T-helper 2 cell treated with Interferon-gamma antibody and Interleukin-4, amounts not matched to agents 5 μg/mL and 100 μg/mL, for 36 hours (primary cell): ENCODE data around the gene C6orf15.

ENCODE experiments used
- DNase-seq: peaks from one replicate; pipeline ENCODE4 v3.0.0; 2021; ENCODE audit warnings: low spot score
- H3K27ac Mint-ChIP-seq: one replicate; pipeline ENCODE4 v1.8.0; 2021; ENCODE audit warnings: mild to moderate bottlenecking, mixed read lengths
- H3K27me3 Mint-ChIP-seq: one replicate; pipeline ENCODE4 v1.8.0; 2021; ENCODE audit warnings: low read depth, mixed read lengths
- H3K36me3 Mint-ChIP-seq: one replicate; pipeline ENCODE4 v1.8.0; 2021; ENCODE audit warnings: low read depth, mixed read lengths
- H3K4me1 Mint-ChIP-seq: one replicate; pipeline ENCODE4 v1.8.0; 2021; ENCODE audit warnings: low read depth, mixed read lengths
- H3K4me3 Mint-ChIP-seq: one replicate; pipeline ENCODE4 v1.8.0; 2022; ENCODE audit warnings: mild to moderate bottlenecking, moderate library complexity, mixed read lengths
- H3K9me3 Mint-ChIP-seq: one replicate; pipeline ENCODE4 v1.8.0; 2021; ENCODE audit warnings: mixed read lengths

The C6orf15 gene

GRCh38 chr6:31112478-31112877, at the start of gene C6orf15:
C6orf15 (minus strand) TSS chr6:31112575; CDS start chr6:31112555, 20 bp downstream.
- Mint-ChIP-seq H3K4me1 (no peaks in the 10 kb centered on the region), H3K27me3 (peaks cover 11% of the 10 kb centered on the region), H3K9me3 (no peaks in the 10 kb centered on the region), H3K27ac (no peak within 1 kb of the TSS), H3K4me3 (no peak within 1 kb of the TSS), H3K36me3 (no peaks in the 10 kb centered on the region)
- no peak for DNase-seq

GRCh38 chr6:31161216-31162126, 49.1 kb upstream of the C6orf15 start:
- Mint-ChIP-seq H3K27me3 (no peaks in the 10 kb centered on the region), H3K9me3 (no peaks in the 10 kb centered on the region), H3K4me1 (peaks cover 25% of the 10 kb centered on the region), H3K36me3 (peaks cover 43% of the 10 kb centered on the region), H3K4me3 (peak overlapping the region; percentile 34), H3K27ac (no peak overlapping the region)
- no peak for DNase-seq

- Mint-ChIP-seq H3K36me3 (peaks cover 47% of the 10 kb centered on the region), H3K27ac (peak overlapping the region; percentile 79), H3K4me1 (peaks cover 28% of the 10 kb centered on the region), H3K27me3 (no peaks in the 10 kb centered on the region), H3K4me3 (peak overlapping the region; percentile 93), H3K9me3 (no peaks in the 10 kb centered on the region)
- peak; percentile 15 for DNase-seq
Observed at GRCh38 chr6:31158863-31159855, 46.8 kb upstream of the C6orf15 start.

- H3K27ac Mint-ChIP-seq, result peak within 1 kb of the TSS; percentile 79
- H3K4me1 Mint-ChIP-seq, result peaks cover 28% of the 10 kb centered on the region
- no peaks in the 10 kb centered on the region for H3K9me3 Mint-ChIP-seq
- H3K36me3 Mint-ChIP-seq, result peaks cover 44% of the 10 kb centered on the region
- H3K27me3 Mint-ChIP-seq, result no peaks in the 10 kb centered on the region
- H3K4me3 Mint-ChIP-seq, result peak within 1 kb of the TSS; percentile 93
- peak; percentile 99 for DNase-seq
Observed at GRCh38 chr6:31158140-31158862, 45.9 kb upstream of the C6orf15 start, which contains the start of gene TCF19. TCF19 (plus strand) TSS chr6:31158589; CDS start chr6:31159470, 881 bp downstream.

GRCh38 chr6:31157513-31158139, 45.3 kb upstream of the C6orf15 start, which contains the start of gene CCHCR1:
CCHCR1 (minus strand) TSS chr6:31157802; CDS start chr6:31157600, 202 bp downstream.
- peak within 1 kb of the TSS; percentile 93 for H3K4me3 Mint-ChIP-seq
- H3K27me3 Mint-ChIP-seq, result no peaks in the 10 kb centered on the region
- DNase-seq, result no peak
- H3K27ac Mint-ChIP-seq, result peak within 1 kb of the TSS; percentile 79
- peaks cover 28% of the 10 kb centered on the region for H3K4me1 Mint-ChIP-seq
- H3K9me3 Mint-ChIP-seq, result no peaks in the 10 kb centered on the region
- H3K36me3 Mint-ChIP-seq, result peaks cover 40% of the 10 kb centered on the region

GRCh38 chr6:31156641-31157040, 44.3 kb upstream of the C6orf15 start:
- Mint-ChIP-seq H3K9me3 (no peaks in the 10 kb centered on the region), H3K4me1 (peaks cover 24% of the 10 kb centered on the region), H3K27ac (no peak overlapping the region), H3K27me3 (no peaks in the 10 kb centered on the region), H3K36me3 (peaks cover 31% of the 10 kb centered on the region), H3K4me3 (no peak overlapping the region)
- DNase-seq, result no peak

GRCh38 chr6:31154436-31154835, 42.1 kb upstream of the C6orf15 start:
- no peak overlapping the region for H3K4me3 Mint-ChIP-seq
- H3K27ac Mint-ChIP-seq, result no peak overlapping the region
- peaks cover 12% of the 10 kb centered on the region for H3K4me1 Mint-ChIP-seq
- no peaks in the 10 kb centered on the region for H3K9me3 Mint-ChIP-seq
- DNase-seq, result no peak
- H3K27me3 Mint-ChIP-seq, result no peaks in the 10 kb centered on the region
- H3K36me3 Mint-ChIP-seq, result peaks cover 14% of the 10 kb centered on the region

GRCh38 chr6:31152781-31153180, 40.4 kb upstream of the C6orf15 start:
- peaks cover 11% of the 10 kb centered on the region for H3K4me1 Mint-ChIP-seq
- DNase-seq, result no peak
- H3K9me3 Mint-ChIP-seq, result no peaks in the 10 kb centered on the region
- H3K4me3 Mint-ChIP-seq, result no peak overlapping the region
- no peaks in the 10 kb centered on the region for H3K27me3 Mint-ChIP-seq
- peak overlapping the region; percentile 41 for H3K27ac Mint-ChIP-seq
- peaks cover 11% of the 10 kb centered on the region for H3K36me3 Mint-ChIP-seq

GRCh38 chr6:31149827-31150447, 37.6 kb upstream of the C6orf15 start:
- H3K27me3 Mint-ChIP-seq, result no peaks in the 10 kb centered on the region
- peaks cover 1% of the 10 kb centered on the region for H3K4me1 Mint-ChIP-seq
- no peak overlapping the region for H3K27ac Mint-ChIP-seq
- no peak for DNase-seq
- no peaks in the 10 kb centered on the region for H3K9me3 Mint-ChIP-seq
- peaks cover 14% of the 10 kb centered on the region for H3K36me3 Mint-ChIP-seq
- H3K4me3 Mint-ChIP-seq, result no peak overlapping the region

GRCh38 chr6:31145386-31145785, 33.0 kb upstream of the C6orf15 start:
- Mint-ChIP-seq H3K4me1 (no peaks in the 10 kb centered on the region), H3K9me3 (no peaks in the 10 kb centered on the region), H3K4me3 (no peak overlapping the region), H3K27ac (no peak overlapping the region), H3K36me3 (peaks cover 15% of the 10 kb centered on the region), H3K27me3 (no peaks in the 10 kb centered on the region)
- no peak for DNase-seq

GRCh38 chr6:31144970-31145340, 32.6 kb upstream of the C6orf15 start:
- Mint-ChIP-seq H3K4me3 (no peak overlapping the region), H3K9me3 (no peaks in the 10 kb centered on the region), H3K36me3 (peaks cover 15% of the 10 kb centered on the region), H3K27ac (no peak overlapping the region), H3K4me1 (no peaks in the 10 kb centered on the region), H3K27me3 (no peaks in the 10 kb centered on the region)
- DNase-seq, result no peak

- Mint-ChIP-seq H3K36me3 (peaks cover 13% of the 10 kb centered on the region), H3K27ac (no peak overlapping the region), H3K4me1 (no peaks in the 10 kb centered on the region), H3K27me3 (no peaks in the 10 kb centered on the region), H3K4me3 (no peak overlapping the region), H3K9me3 (no peaks in the 10 kb centered on the region)
- DNase-seq, result no peak
Observed at GRCh38 chr6:31144296-31144969, 32.1 kb upstream of the C6orf15 start.
